GM19099 (cell line): ENCODE results near the gene RUNX1.

Source experiments
- POLR2A ChIP-seq: IDR thresholded peaks from 3 replicates; pipeline ENCODE4 v1.6.1; 2011; ENCODE audit warnings: low read depth; ENCODE audit not compliant: insufficient read length; ENCODE audit errors: extremely low read depth

Gene RUNX1

DNA sequence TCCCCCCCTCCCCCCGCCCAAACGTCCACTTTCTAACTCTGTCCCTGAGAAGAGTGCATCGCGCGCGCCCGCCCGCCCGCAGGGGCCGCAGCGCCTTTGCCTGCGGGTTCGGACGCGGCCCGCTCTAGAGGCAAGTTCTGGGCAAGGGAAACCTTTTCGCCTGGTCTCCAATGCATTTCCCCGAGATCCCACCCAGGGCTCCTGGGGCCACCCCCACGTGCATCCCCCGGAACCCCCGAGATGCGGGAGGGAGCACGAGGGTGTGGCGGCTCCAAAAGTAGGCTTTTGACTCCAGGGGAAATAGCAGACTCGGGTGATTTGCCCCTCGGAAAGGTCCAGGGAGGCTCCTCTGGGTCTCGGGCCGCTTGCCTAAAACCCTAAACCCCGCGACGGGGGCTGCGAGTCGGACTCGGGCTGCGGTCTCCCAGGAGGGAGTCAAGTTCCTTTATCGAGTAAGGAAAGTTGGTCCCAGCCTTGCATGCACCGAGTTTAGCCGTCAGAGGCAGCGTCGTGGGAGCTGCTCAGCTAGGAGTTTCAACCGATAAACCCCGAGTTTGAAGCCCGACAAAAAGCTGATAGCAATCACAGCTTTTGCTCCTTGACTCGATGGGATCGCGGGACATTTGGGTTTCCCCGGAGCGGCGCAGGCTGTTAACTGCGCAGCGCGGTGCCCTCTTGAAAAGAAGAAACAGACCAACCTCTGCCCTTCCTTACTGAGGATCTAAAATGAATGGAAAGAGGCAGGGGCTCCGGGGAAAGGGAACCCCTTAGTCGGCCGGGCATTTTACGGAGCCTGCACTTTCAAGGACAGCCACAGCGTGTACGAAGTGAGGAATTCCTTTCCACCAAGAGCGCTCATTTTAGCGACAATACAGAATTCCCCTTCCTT lies 158.1 kb downstream of the RUNX1 start:
- TF ChIP-seq POLR2A: no peak

DNA sequence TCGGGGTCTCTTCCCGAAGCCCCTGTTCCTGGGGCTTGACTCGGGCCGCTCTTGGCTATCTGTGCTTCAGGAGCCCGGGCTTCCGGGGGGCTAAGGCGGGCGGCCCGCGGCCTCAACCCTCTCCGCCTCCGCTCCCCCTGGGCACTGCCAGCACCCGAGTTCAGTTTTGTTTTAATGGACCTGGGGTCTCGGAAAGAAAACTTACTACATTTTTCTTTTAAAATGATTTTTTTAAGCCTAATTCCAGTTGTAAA lies 158.7 kb downstream of the RUNX1 start:
- no peak for TF ChIP-seq POLR2A

GRCh38 chr21:34889676-34890469 lies 159.2 kb downstream of the RUNX1 start:
- peak; percentile 39 for TF ChIP-seq POLR2A

- TF ChIP-seq POLR2A: no peak
Measured at GRCh38 chr21:34889320-34889675, 159.8 kb downstream of the RUNX1 start.

- TF ChIP-seq POLR2A: peak; percentile 74
Measured at GRCh38 chr21:34888569-34889319, 160.4 kb downstream of the RUNX1 start.

GRCh38 chr21:34887725-34888568 lies 161.2 kb downstream of the RUNX1 start:
- TF ChIP-seq POLR2A: no peak

DNA sequence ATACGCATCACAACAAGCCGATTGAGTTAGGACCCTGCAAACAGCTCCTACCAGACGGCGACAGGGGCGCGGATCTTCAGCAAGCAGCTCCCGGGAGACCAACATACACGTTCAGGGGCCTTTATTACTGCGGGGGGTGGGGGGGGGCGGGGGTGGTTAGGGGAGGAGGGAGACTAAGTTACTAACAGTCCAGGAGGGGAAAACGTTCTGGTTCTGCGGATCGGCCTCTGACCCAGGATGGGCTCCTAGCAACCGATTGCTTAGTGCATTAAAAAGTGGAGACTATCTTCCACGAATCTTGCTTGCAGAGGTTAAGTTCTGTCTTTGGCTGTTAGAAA lies 162.0 kb downstream of the RUNX1 start:
- no peak for TF ChIP-seq POLR2A

GRCh38 chr21:34886240-34887104 lies 162.6 kb downstream of the RUNX1 start:
- no peak for TF ChIP-seq POLR2A

- no peak for TF ChIP-seq POLR2A
Measured at GRCh38 chr21:34885626-34886239, 163.4 kb downstream of the RUNX1 start.

- no peak for TF ChIP-seq POLR2A
Measured at GRCh38 chr21:34885125-34885524, 164.0 kb downstream of the RUNX1 start.

DNA sequence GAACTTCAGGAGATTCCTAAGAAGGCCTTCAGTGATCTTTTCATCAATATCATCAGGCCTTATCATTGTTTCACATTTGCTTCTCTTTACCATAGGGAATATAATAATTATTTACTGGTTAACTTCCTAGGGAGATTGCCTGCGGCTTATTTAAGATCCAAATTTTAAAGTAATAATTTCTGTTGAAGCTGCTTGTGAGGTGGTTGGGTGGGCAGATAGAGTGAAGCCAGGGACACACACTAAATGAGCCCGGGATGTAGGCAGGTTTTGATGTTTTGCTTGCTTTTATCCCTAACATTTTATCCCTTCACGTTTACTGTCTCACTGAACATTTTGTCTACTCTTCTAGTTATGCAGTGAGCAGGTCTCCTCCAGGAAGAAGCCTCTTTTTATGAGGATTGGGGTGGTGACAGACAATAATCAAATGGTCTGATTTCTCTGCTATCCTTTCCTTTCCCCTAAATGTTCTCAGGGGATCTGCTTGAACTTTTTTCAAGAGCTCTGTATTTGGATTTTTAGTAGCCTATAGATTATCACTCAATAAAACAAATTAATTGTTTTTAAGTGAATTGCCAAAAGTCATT lies 164.7 kb downstream of the RUNX1 start:
- TF ChIP-seq POLR2A: no peak

DNA sequence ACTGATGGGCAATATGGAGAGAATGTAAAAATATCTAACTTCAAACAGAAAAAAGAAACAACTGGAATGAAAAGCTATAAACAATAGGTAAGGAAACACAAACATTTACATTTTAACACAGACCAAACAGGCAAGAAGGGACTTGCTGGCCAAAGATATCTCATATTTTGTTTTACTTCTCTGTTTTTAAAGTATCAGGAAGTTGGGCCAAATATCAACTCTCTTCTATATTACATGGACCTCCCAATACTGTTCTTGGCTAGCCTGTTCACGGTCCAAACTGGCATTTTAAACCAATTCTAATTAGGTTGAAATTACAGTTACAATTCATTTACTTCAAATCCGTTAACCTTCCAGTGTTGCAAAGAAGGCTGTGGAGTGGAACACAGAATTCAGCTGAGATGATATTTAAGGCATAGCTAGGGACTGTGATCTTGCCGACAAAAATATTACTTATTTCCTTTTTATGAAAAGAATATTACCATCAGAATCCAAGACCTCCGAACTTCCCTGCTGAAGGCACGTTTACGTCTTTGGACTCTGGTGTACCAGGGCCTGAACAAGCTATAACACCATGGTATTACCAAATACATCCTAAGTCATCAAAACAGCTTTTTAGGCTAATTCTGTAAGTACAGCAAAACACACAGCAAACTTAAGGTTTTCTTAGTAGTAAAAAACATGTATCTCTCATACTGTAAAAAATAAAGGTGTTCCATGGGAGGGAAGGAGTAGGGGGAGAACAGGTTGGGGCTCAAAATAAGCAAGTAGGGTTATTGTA lies 165.4 kb downstream of the RUNX1 start:
- no peak for TF ChIP-seq POLR2A

GRCh38 chr21:34882719-34883131 lies 166.4 kb downstream of the RUNX1 start:
- no peak for TF ChIP-seq POLR2A

DNA sequence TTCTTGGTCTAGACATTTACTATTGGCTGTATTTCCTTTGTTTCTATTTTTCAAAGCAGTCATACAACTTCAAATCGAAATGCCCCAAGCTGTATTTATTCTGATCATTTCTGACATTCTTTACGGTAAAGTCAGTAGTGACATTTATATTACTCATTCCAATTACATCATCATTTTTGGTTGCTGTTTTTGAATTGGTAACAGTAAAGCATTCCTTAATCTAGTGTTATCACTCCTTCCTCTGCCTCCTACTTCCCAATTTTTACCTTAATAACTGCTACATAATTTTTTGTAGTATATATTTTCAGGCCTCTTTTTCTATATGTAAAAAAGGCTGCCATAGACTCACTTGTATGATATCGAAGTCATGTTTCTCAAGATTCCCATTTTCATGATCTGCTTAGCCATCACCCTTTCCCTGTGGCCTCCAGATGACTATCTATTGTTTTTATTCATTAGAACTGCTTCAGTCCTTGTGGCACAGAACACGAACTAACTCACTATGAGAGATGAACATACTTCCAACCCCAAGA lies 167.2 kb downstream of the RUNX1 start:
- no peak for TF ChIP-seq POLR2A
